HepG2 (cell line): ENCODE measurements around the gene WWP2. TPM values are rescaled to one million over a fixed set of nuclear protein-coding genes. Genes with fewer than 3 reads are reported as not detected.
A peak's percentile ranks its signal among the peaks of the same experiment; 100 is the strongest.

Experiments
- HNF4A ChIP-seq: sonication (generic); formaldehyde crosslinking; IDR thresholded peaks from 2 replicates; pipeline ENCODE4 v1.4.0; 2020; ENCODE audit warnings: missing genetic modification reagents
- NR1H2 ChIP-seq: sonication (generic); formaldehyde crosslinking; IDR thresholded peaks from 2 replicates; pipeline ENCODE4 v1.8.1; 2022; ENCODE audit warnings: low read depth, missing genetic modification reagents, borderline replicate concordance
- POGZ ChIP-seq: sonication (generic); formaldehyde crosslinking; IDR thresholded peaks from 2 replicates; pipeline ENCODE4 v1.4.0; 2020; ENCODE audit warnings: mild to moderate bottlenecking, missing genetic modification reagents
- TCF12 ChIP-seq, 2 experiments: fragments of 450-650 bp in 1 of 2; sonication (generic) in 1 of 2; formaldehyde crosslinking in 1 of 2; IDR thresholded peaks; 2 replicates each; pipeline versions ENCODE4 v1.6.1 to v1.8.0; 2017 to 2022; ENCODE audit warnings: antibody characterized with exemption in 1 of 2, mild to moderate bottlenecking in 1 of 2, missing genetic modification reagents in 1 of 2, moderate library complexity in 1 of 2
- ZBTB20 ChIP-seq: sonication (generic); formaldehyde crosslinking; IDR thresholded peaks from 2 replicates; pipeline ENCODE4 v1.8.1; 2023; ENCODE audit warnings: missing genetic modification reagents, low read depth, mild to moderate bottlenecking, borderline replicate concordance
- ZNF235 ChIP-seq: sonication (generic); formaldehyde crosslinking; IDR thresholded peaks from 2 replicates; pipeline ENCODE4 v1.8.1; 2023; ENCODE audit warnings: mild to moderate bottlenecking, missing genetic modification reagents, borderline replicate concordance
- ZNF331 ChIP-seq: sonication (generic); formaldehyde crosslinking; IDR thresholded peaks from 2 replicates; pipeline ENCODE4 v1.4.0; 2020; ENCODE audit warnings: missing genetic modification reagents
- ZNF34 ChIP-seq: sonication (generic); formaldehyde crosslinking; IDR thresholded peaks from 2 replicates; pipeline ENCODE4 v1.4.0; 2020; ENCODE audit warnings: mild to moderate bottlenecking, missing genetic modification reagents, borderline replicate concordance
- ZNF354B ChIP-seq: sonication (generic); formaldehyde crosslinking; IDR thresholded peaks from 2 replicates; pipeline ENCODE4 v1.8.0; 2022; ENCODE audit warnings: mild to moderate bottlenecking, missing genetic modification reagents
- polyA plus RNA-seq, 8 experiments: library from polyadenylated mRNA; depleted of rRNA in 3 of 8; stranded (reverse) in 7 of 8; unstranded in 1 of 8; fragments of >200 nt; fragmentation: Illumina TruSeq in 4 of 8; extraction: Trizol in 4 of 8; gene quantifications; 2 replicates each; pipeline versions ENCODE4 v1.2.1 to v1.2.3, GENCODE V29; 2011 to 2016; ENCODE audit warnings: low read depth in 4 of 8, missing spikeins in 1 of 8, mixed read lengths in 1 of 8; ENCODE audit not compliant: insufficient read depth in 1 of 8
- total RNA-seq, 5 experiments: library from RNA; depleted of rRNA; stranded (reverse); fragments of >200 nt; fragmentation: Illumina TruSeq; extraction: Trizol; gene quantifications; 2 replicates each; pipeline ENCODE4 v1.2.3, GENCODE V29; 2016; ENCODE audit warnings: low read depth in 1 of 5
- TF ChIP-seq, protein P1 (sequence below): IDR thresholded peaks from 2 replicates; pipeline ENCODE4 v1.6.1; 2016; ENCODE audit warnings: missing biosample characterization, missing genetic modification reagents, low read depth
- TF ChIP-seq, protein P2 (sequence below): sonication (generic); formaldehyde crosslinking; IDR thresholded peaks from 2 replicates; pipeline ENCODE4 v1.5.1; 2020; ENCODE audit warnings: missing genetic modification reagents, mild to moderate bottlenecking, borderline replicate concordance
- TF ChIP-seq, protein P3 (sequence below): sonication (generic); formaldehyde crosslinking; IDR thresholded peaks from 2 replicates; pipeline ENCODE4 v1.5.0; 2020; ENCODE audit warnings: mild to moderate bottlenecking, missing genetic modification reagents
- TF ChIP-seq, protein P4 (sequence below): IDR thresholded peaks from 2 replicates; pipeline ENCODE4 v1.6.1; 2016; ENCODE audit warnings: missing genetic modification reagents, missing compliant biosample characterization
- TF ChIP-seq, protein P5 (sequence below): IDR thresholded peaks from 2 replicates; pipeline ENCODE4 v1.6.1; 2018; ENCODE audit warnings: missing genetic modification reagents
- TF ChIP-seq, protein P6 (sequence below): sonication (generic); formaldehyde crosslinking; IDR thresholded peaks from 2 replicates; pipeline ENCODE4 v1.5.1; 2020; ENCODE audit warnings: mild to moderate bottlenecking, moderate library complexity, missing genetic modification reagents
- TF ChIP-seq, protein P7 (sequence below): IDR thresholded peaks from 2 replicates; pipeline ENCODE4 v1.6.1; 2018; ENCODE audit warnings: missing genetic modification reagents, mild to moderate bottlenecking, missing compliant biosample characterization

The WWP2 gene
- total and polyA plus RNA-seq, 2 of the 13 experiments (the other 11 are each of a cell fraction or from before 2014, with no cell fraction given): 11.4 to 28.2 TPM

DNA sequence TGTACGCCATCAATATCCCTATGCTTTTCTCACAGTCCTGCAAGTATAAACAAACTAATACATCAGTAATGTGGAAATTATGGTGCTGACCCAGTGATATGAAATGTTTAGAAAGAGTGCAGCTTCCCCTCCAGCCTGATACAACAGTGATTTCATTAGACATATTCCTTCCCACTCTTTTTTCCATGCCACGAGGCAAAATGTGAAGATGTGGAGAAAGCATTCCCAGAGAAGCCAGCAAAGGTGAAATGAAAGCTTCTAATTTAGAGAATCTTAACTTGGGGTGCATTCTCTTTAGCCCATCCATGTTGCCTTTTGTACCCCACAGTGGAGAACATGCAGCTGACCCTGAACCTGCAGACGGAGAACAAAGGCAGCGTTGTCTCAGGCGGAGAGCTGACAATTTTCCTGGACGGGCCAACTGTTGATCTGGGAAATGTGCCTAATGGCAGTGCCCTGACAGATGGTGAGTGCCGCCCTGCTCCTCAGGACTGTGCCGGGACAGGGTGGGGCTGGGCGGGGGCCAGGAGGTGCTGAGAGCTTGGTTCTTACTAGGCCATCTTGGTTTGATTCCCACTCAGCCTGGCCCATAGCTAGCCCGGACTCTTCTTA lies 77.8 kb downstream of the WWP2 start (continued):
- TF ChIP-seq, protein P1, sequence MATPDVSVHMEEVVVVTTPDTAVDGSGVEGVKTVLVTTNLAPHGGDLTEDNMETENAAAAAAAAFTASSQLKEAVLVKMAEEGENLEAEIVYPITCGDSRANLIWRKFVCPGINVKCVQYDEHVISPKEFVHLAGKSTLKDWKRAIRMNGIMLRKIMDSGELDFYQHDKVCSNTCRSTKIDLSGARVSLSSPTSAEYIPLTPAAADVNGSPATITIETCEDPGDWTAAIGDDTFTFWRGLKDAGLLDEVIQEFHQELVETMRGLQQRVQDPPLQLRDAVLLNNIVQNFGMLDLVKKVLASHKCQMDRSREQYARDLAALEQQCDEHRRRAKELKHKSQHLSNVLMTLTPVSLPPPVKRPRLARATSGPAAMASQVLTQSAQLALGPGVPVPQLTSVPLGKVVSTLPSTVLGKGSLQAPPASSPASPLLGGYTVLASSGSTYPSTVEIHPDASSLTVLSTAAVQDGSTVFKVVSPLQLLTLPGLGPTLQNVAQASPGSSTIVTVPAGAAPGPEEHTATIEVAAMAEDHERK (CRISPR knock-in tag): no peak
- TF ChIP-seq, protein P2, sequence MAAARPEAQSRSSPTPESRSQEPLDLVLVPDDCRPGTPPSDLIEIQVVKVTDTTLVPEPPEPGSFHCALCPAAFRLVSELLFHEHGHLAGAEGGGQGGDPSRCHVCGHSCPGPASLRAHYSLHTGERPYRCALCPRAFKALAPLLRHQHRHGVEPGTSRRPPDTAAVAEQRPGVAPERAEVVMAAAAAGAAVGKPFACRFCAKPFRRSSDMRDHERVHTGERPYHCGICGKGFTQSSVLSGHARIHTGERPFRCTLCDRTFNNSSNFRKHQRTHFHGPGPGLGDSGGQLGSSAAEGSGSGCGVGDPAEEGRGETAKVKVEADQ (CRISPR knock-in tag): no peak
- no peak for TF ChIP-seq ZNF235 (CRISPR knock-in tag)
- 0 out of 2 replicates have a peak, but pooled peaks have one; percentile 37 for TF ChIP-seq ZNF331 (CRISPR knock-in tag)
- TF ChIP-seq ZNF34 (CRISPR knock-in tag): no peak
- TF ChIP-seq, protein P3, sequence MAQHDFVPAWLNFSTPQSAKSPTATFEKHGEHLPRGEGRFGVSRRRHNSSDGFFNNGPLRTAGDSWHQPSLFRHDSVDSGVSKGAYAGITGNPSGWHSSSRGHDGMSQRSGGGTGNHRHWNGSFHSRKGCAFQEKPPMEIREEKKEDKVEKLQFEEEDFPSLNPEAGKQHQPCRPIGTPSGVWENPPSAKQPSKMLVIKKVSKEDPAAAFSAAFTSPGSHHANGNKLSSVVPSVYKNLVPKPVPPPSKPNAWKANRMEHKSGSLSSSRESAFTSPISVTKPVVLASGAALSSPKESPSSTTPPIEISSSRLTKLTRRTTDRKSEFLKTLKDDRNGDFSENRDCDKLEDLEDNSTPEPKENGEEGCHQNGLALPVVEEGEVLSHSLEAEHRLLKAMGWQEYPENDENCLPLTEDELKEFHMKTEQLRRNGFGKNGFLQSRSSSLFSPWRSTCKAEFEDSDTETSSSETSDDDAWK (CRISPR knock-in tag): no peak
- TF ChIP-seq HNF4A (CRISPR knock-in tag): peak; percentile 64
- TF ChIP-seq, protein P4, sequence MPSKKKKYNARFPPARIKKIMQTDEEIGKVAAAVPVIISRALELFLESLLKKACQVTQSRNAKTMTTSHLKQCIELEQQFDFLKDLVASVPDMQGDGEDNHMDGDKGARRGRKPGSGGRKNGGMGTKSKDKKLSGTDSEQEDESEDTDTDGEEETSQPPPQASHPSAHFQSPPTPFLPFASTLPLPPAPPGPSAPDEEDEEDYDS (CRISPR knock-in tag): no peak; the same call in none of the 2 replicates
- no peak for TF ChIP-seq NR1H2
- TF ChIP-seq, protein P5, sequence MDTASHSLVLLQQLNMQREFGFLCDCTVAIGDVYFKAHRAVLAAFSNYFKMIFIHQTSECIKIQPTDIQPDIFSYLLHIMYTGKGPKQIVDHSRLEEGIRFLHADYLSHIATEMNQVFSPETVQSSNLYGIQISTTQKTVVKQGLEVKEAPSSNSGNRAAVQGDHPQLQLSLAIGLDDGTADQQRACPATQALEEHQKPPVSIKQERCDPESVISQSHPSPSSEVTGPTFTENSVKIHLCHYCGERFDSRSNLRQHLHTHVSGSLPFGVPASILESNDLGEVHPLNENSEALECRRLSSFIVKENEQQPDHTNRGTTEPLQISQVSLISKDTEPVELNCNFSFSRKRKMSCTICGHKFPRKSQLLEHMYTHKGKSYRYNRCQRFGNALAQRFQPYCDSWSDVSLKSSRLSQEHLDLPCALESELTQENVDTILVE (CRISPR knock-in tag): no peak
- TF ChIP-seq, protein P6, sequence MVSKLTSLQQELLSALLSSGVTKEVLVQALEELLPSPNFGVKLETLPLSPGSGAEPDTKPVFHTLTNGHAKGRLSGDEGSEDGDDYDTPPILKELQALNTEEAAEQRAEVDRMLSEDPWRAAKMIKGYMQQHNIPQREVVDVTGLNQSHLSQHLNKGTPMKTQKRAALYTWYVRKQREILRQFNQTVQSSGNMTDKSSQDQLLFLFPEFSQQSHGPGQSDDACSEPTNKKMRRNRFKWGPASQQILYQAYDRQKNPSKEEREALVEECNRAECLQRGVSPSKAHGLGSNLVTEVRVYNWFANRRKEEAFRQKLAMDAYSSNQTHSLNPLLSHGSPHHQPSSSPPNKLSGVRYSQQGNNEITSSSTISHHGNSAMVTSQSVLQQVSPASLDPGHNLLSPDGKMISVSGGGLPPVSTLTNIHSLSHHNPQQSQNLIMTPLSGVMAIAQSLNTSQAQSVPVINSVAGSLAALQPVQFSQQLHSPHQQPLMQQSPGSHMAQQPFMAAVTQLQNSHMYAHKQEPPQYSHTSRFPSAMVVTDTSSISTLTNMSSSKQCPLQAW: peak; percentile 58; the same call in 1 of the 2 replicates
- TF ChIP-seq TCF12 (IDR thresholded peaks at IDR 0.05): no peak
- TF ChIP-seq TCF12 (CRISPR knock-in tag; IDR thresholded peaks at IDR 0.05): 0 out of 2 replicates have a peak, but pooled peaks have one; percentile 21
- TF ChIP-seq POGZ (CRISPR knock-in tag): peak; percentile 53
- TF ChIP-seq, protein P7, sequence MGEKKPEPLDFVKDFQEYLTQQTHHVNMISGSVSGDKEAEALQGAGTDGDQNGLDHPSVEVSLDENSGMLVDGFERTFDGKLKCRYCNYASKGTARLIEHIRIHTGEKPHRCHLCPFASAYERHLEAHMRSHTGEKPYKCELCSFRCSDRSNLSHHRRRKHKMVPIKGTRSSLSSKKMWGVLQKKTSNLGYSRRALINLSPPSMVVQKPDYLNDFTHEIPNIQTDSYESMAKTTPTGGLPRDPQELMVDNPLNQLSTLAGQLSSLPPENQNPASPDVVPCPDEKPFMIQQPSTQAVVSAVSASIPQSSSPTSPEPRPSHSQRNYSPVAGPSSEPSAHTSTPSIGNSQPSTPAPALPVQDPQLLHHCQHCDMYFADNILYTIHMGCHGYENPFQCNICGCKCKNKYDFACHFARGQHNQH (CRISPR knock-in tag): peak; percentile 76
- no peak for TF ChIP-seq ZBTB20 (CRISPR knock-in tag)
- TF ChIP-seq ZNF354B (CRISPR knock-in tag): no peak
